SKM-1 treated with dmso at 0.1 percent for 144 hours (cell line): ENCODE results near the gene CASZ1.

Experiments
- DNase-seq: peaks from one replicate; lab custom pipeline; 2025; ENCODE audit not compliant: unreplicated experiment; lab: John Stamatoyannopoulos, UW

Gene CASZ1

GRCh38 chr1:10795276-10796021 lies 997 bp downstream of the CASZ1 start:
- no peak for DNase-seq

DNA sequence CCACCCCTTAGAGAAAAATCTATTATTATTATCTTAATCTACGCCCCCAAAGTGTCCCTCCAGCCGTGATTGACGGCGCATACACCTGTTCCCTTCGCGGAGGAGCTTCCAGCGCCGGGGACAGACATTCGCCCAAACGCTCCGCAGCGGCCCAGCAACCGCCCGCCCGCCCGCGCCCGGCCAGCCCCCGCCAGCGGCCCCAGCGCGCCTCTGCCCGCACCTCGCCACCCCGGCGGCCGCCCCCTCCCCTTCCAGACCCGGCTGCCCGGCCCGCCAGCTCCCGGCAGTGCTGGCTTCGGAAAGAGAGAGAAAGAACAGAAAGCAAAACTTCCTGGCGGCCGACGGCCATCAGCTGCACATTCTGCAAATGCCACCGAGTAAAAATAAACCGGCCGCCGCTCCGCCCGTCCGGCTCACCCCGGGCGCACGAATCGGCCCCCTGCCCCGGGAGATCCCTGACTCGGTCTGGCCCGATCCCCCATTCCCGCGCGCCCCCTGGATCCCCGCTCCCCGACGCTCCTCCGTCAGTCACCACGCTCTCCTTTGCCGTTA lies 1.6 kb downstream of the CASZ1 start:
- no peak for DNase-seq

- no peak for DNase-seq
Measured at GRCh38 chr1:10793129-10793651, 3.3 kb downstream of the CASZ1 start.

- no peak for DNase-seq
Measured at GRCh38 chr1:10791105-10791951, 5.1 kb downstream of the CASZ1 start.

DNA sequence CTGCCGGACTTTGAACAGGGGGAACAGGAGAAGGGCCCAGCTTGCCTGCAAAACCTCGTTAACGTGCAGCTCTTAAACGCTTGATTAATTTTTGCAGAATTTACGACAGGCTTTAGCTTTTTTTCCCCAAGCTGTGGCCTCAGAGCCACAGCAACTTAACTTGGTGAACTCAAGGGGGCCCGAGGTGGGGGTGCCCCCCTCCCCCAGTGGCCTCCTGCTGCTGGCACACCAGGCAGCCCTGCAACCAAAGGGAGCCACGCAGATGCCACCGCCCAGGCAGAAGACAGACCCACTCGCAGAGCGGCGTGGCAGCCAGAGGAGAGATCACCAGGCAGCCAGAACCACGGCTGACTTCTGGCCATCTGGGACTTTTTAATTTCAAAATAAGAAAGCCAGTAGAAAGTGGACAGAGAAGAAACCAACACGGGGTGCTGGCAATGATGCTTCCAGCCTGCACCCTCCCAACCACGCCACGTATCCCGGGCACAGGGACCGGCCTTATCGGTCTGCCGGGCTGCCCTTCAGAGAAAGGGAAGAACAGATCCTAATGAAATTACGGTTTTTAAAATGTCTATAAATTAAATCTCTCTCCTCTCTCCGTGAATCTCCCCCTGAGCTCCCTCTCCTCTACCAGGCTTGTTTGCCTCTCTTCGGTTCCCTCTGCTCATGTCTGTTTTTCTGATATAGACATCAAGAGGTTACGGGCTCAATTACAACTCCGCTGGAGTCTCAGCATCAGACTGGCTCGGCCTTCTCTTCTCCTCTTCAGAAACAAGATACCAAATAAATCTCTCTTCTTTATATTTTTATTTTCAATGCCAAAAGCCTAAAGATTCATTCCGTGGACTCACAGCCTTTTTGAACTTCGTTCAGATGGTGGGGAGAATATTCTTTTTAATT lies 6.4 kb downstream of the CASZ1 start:
- DNase-seq: no peak

DNA sequence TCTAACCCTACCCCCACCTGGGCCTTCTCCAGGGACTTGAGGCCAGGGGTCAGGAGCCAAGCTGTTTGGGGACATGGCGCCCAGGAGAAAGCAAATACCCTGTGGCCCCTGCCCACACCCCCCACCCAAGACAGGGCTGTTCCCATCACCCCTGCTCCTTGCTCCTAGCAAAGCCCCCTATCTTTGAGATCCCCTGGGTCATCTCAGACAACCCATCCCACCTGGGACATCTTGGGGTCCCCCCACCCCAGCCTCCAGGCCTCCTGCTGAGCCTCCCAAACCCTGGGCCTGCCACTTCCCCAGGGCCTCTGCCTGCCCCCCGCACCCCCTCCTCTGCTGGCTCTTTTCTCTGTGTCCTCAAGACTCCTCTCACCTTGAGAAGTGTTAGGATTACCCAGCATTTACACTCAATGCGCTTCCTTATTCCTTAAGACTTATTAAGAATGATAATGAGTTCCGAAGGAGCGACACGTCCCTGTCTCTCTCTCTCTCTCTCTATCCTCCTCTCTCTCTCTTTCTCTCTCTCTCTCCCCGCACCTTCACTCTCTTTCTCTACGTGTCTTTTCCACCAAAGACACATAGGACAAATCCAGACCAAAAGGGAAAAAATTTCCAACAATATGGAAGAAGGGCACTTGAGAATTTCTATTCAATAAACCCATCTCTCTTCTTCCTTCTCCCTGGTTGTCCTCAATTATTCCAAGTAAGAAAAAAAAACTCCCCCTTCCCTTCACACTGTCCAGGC lies 7.2 kb downstream of the CASZ1 start:
- DNase-seq: no peak

DNA sequence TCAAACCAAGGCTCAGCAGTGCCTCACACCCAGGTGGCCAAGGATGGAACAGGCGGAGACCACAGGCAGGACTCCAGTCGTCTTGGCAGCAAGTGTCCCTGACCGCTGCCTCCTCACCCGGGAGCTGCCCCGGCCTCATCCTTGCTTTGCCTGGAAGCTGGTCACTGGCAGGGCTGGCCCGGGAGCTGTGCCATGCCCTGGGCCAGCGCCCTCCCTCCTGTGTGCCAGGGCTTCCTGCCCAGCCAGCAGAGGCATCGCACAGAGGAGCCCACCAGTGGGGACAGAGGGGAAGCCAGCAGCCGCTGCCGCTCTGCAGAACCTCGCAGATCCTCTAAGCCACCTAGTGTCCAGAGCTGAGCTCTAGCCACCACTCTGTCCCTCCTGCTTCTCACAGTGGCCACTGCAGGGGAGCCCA lies 7.8 kb downstream of the CASZ1 start:
- no peak for DNase-seq

- no peak for DNase-seq
Measured at GRCh38 chr1:10787286-10787685, 9.2 kb downstream of the CASZ1 start.

DNA sequence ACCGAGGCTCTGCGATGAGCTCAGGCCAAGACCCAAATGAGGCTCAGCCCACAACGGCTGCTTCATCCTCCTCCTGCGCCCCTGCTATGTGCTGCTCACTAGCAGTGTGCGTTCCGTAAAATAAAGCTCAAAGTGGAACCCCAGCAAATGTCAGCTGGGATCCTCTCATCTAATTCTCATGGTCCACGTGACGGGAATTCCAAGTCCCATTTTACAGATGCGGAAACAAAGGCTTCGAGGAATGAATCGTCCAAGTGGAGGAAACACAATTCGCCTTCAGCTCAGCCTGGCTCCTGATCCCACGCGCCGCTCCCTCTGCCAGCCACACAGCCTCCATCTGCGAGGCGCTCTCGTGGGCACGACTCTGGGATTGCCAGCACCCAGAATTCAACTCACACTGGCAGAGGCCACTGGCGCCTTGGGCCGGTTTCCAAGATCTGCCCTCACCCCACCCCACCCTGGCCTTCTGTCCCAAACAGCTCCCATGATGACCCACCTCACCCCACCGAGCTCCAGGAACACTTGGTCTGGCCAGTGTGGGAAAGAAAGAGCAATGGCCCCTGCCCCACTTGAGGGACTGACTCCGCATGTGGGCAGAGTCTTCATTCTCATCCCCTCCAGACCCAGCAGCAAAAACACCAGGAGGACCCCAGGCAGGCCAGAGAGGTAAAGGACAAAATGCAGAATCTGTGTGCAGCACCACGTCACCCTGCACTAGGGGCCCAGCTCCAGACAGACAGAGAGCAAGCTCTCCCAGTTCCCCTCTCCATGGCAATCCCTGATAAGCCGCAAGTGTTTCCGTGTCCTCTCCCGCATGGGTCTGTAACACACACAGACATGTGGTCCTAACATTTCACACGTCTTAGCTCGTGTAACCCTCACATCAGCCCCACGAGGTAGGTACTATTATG lies 10.5 kb downstream of the CASZ1 start:
- no peak for DNase-seq

DNA sequence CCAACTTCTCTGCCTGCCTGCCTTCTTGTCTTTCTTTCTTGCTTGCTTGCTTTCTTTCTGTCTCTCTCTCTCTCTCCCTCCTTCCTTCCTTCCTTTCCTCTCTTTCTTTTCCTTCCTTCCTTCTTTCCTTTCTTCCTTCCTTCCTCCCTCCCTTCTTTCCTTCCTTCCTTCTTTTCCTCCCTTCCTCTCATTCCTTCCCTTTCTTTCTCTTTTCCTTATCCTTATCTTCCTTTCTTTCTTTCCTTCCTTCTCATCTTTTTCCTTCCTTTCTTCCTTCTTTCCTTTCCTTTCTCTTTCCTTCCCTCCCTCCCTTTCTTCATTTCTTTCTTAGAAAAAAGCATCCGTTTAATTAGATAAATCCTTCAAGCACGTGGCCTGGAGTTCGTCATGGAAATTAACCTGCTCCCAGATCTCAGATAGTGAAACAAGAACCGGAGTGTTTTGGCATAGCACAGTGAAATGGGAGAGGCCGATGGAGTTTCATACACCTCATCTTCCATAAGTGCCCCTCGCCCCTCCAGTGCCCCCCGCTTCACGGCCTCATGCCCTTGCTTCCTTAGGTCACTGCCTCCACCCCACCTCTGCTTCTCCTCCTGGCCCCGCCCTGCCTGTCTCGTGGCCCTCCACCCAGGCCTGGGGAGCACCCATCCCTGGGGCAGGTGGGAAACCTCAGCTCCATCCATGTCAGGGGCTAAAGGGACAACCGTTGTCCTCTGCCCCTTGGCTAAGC lies 11.3 kb downstream of the CASZ1 start:
- no peak for DNase-seq

DNA sequence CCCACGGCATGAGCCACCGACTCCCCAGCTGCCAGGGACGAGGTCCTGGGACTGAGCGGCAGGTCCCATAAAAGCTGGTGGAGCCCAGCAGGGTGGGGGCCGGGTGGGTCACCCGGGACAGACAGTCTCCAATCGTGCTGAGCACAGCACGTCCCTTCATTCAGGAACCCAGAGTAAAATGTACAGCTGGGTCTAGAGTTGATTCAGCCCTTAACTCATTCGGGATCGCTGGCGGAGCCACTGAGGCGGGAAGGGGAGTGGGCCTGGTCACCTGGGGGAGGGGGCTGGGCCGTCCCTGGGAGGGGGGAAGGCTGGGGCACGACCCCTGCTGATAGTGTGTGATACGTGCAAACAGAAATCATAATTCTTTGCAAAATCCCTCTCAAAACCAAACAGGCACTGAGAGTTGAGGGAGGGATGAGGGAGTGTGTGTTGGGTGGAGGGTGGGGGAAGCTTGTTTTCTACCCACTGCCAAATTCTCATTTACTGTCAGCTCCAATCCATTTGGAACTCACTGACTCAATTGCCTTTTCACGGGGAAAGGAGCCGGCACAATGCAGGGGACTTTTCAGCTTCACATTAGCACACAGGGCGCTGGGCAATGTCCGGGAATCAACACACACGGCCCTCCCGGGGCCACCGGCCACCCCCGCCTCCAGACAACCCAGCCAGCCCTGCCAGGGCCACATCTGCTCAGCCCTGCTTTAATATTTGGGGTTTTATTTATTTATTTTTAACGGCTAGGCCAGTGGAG lies 13.8 kb downstream of the CASZ1 start:
- DNase-seq: no peak

DNA sequence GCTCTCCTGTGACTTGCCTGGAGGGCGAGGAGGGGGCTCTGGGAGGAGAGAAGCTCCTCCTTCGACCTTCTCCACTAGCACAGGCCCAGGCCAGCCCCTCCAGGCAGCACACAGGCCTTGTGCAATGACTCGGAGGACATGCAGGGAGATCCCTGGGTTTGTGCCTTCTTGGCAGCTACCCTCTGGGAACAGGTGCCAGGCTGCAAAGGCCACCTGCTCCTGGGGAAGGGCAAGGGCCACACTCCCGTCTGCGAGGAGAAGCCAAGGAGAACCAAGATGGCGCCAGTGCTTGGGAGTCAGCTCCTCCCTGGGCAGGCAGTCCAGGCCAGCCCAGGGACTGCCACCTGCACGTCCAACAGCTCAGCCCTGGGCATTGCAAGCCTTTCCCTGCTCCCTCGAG lies 15.3 kb downstream of the CASZ1 start:
- no peak for DNase-seq

DNA sequence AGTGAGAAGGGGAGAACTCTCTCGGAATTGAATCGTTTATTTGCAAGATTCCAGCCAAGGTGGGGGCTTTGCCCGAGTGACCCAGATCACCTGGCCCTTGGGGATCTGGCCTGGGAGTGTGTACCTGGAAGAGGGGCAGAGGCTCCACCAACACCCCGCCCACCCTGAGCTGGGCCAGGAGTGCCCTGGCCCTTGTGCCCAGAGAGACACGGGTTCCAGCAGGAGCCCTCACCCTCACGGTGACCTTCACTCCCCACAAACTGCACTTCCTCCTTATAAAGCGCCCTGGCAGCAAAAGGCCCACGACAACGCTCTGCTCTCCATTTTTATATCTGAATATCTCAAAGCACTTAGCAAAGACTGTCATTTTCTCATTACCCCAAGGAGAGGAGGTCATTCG lies 16.6 kb downstream of the CASZ1 start:
- DNase-seq: no peak

- DNase-seq: no peak
Measured at GRCh38 chr1:10779201-10779600, 17.2 kb downstream of the CASZ1 start.

- DNase-seq: no peak
Measured at GRCh38 chr1:10778640-10779039, 17.8 kb downstream of the CASZ1 start.

DNA sequence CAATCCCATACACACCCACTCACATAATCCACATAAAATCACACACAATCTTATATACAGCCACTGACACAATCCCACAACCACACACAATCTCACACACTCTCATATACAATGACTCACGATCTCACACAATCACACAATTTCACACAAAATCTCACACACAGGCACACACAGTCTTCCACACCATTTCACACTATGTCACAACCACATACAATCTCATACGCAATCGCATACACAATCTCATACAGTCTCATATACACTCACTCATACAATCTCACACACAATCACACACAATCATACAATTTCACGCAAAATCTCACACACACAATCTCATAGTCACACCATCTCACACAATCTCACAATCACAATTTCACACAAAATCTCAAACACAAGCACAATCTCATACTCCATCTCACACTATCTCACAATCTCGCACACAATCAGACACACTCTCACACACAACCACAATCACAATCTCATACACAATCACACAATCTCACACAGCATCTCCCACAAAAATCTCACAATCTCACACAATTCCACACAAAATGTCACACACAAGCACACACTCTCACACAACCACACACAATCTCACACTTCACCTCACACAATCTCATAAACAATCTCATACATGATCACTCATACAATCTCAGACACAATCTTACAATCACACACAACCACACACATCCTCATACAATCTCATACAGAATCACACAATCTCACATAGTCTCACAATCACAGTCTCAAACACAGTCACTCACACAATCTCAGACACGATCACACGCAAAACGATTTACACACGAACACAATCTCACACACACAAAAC lies 18.5 kb downstream of the CASZ1 start:
- no peak for DNase-seq
